GM18868 (cell line): ENCODE data around the gene TTC21A.

Source experiments
- ATAC-seq: cut with Tn5 transposase; IDR thresholded peaks from one replicate; pipeline ENCODE4 v1.9.1; 2021; ENCODE audit warnings: mild to moderate bottlenecking, moderate library complexity; ENCODE audit not compliant: unreplicated experiment

The TTC21A gene

GRCh38 chr3:39135170-39135805, 27.8 kb downstream of the TTC21A start:
- no peak for ATAC-seq

GRCh38 chr3:39136533-39137434, 29.3 kb downstream of the TTC21A start:
- ATAC-seq, result no peak

- no peak for ATAC-seq
Measured at GRCh38 chr3:39137435-39137936, 30.0 kb downstream of the TTC21A start.

GRCh38 chr3:39137991-39138803, 30.7 kb downstream of the TTC21A start:
- no peak for ATAC-seq

- no peak for ATAC-seq
Measured at GRCh38 chr3:39138804-39139415, 31.4 kb downstream of the TTC21A start.

- ATAC-seq, result no peak
Measured at GRCh38 chr3:39139442-39139841, 32.0 kb downstream of the TTC21A start.

GRCh38 chr3:39140341-39140971, 33.0 kb downstream of the TTC21A start:
- ATAC-seq, result no peak

- no peak for ATAC-seq
Measured at GRCh38 chr3:39141171-39141995, 33.9 kb downstream of the TTC21A start.

- ATAC-seq, result no peak
Measured at GRCh38 chr3:39142067-39142466, 34.6 kb downstream of the TTC21A start.

GRCh38 chr3:39143051-39143885, 35.8 kb downstream of the TTC21A start:
- no peak for ATAC-seq

GRCh38 chr3:39144095-39144747, 36.7 kb downstream of the TTC21A start:
- ATAC-seq, result no peak

GRCh38 chr3:39144748-39145380, 37.4 kb downstream of the TTC21A start:
- no peak for ATAC-seq

GRCh38 chr3:39146083-39146501, 38.6 kb downstream of the TTC21A start:
- ATAC-seq, result no peak

- ATAC-seq, result peak; percentile 22
Measured at GRCh38 chr3:39146611-39147591, 39.4 kb downstream of the TTC21A start.

- peak; percentile 18 for ATAC-seq
Measured at GRCh38 chr3:39147711-39148434, 40.4 kb downstream of the TTC21A start.
